K562 (cell line): ENCODE measurements around the gene CD163.

Experiments
- EZH2 ChIP-seq: IDR thresholded peaks from 2 replicates; pipeline ENCODE4 v1.6.1; 2012; ENCODE audit warnings: low read depth, mild to moderate bottlenecking, inconsistent platforms, low read length, borderline replicate concordance
- MYNN ChIP-seq, 2 experiments: sonication (generic); formaldehyde crosslinking in 1 of 2; IDR thresholded peaks; 2 replicates each; pipeline versions ENCODE4 v1.5.0 to v1.6.1; 2016 to 2020; ENCODE audit warnings: antibody characterized with exemption in 1 of 2, missing genetic modification reagents in 1 of 2
- NFE2L1 ChIP-seq: fragments of 450-650 bp; IDR thresholded peaks from 2 replicates; pipeline ENCODE4 v1.6.1; 2016; ENCODE audit warnings: missing genetic modification characterization, low read depth, mild to moderate bottlenecking, missing compliant biosample characterization, moderate library complexity, borderline replicate concordance
- NRF1 ChIP-seq, 2 experiments: fragments of 450-650 bp; IDR thresholded peaks in 1 of 2; conservative IDR thresholded peaks in 1 of 2; 2 replicates each; pipeline ENCODE4 v1.6.1; 2014; ENCODE audit warnings: mild to moderate bottlenecking in 2 of 2
- POLR2A ChIP-seq: fragments of 450-650 bp; conservative IDR thresholded peaks from 2 replicates; pipeline ENCODE4 v1.6.1; 2016
- YBX1 ChIP-seq: fragments of 450-650 bp; IDR thresholded peaks from 2 replicates; pipeline ENCODE4 v1.7.1; 2016; ENCODE audit warnings: mild to moderate bottlenecking
- YY1 ChIP-seq, 3 experiments: IDR thresholded peaks; 2 replicates each; pipeline ENCODE4 v1.6.1; 2011; ENCODE audit warnings: low read length in 2 of 3, mild to moderate bottlenecking in 2 of 3, moderate library complexity in 2 of 3, borderline replicate concordance in 1 of 3, control low read depth in 1 of 3, low read depth in 1 of 3; ENCODE audit not compliant: insufficient read depth in 3 of 3, insufficient replicate concordance in 2 of 3, control insufficient read depth in 1 of 3, insufficient read length in 1 of 3; ENCODE audit errors: extremely low read depth in 1 of 3
- TF ChIP-seq, protein P1 (sequence below), 3 experiments: IDR thresholded peaks in 2 of 3; conservative IDR thresholded peaks in 1 of 3; 2 replicates each; pipeline ENCODE4 v1.5.1; 2011 to 2012; ENCODE audit warnings: low read length in 3 of 3, mild to moderate bottlenecking in 3 of 3, control low read depth in 2 of 3, improper control_type of control experiment in 1 of 3, inconsistent platforms in 1 of 3, low read depth in 1 of 3, mixed read lengths in 1 of 3, moderate library complexity in 1 of 3; ENCODE audit not compliant: insufficient read depth in 2 of 3
- TF ChIP-seq, protein P2 (sequence below): IDR thresholded peaks from 2 replicates; pipeline ENCODE4 v1.6.1; 2011; ENCODE audit not compliant: insufficient read length; ENCODE audit errors: extremely low read depth

DNA sequence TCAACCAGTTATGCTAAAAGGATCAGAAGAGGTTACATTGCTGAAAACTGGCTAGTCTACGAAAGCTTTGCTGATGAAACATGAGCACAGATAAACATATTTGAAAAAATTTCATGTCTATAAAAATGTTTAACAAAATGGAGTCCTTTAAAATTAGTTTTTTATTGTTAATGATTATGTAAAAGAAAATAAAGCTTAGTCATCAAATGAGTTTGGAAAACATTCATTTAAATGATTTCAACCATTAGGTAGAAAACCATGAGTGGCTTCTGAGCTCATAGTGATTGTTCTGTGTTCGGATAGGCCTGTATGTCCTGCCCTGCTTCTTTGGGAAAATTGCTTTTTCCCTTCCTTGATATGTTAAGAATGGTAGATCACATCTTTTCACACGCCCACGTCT is 59.0 kb downstream of the CD163 start:
- no peak for TF ChIP-seq POLR2A
- TF ChIP-seq EZH2: no peak
- no peak for TF ChIP-seq NRF1 (conservative IDR thresholded peaks at IDR 0.05 in 1 of 2, IDR thresholded peaks at IDR 0.05 in 1 of 2)
- no peak for TF ChIP-seq YY1 (IDR thresholded peaks at IDR 0.05; ENCODE audit: borderline replicate concordance in 1 of 3, control insufficient read depth in 1 of 3, extremely low read depth in 1 of 3, insufficient read depth in 3 of 3, insufficient read length in 1 of 3, insufficient replicate concordance in 2 of 3, low read depth in 1 of 3, low read length in 2 of 3)
- TF ChIP-seq, protein P1, sequence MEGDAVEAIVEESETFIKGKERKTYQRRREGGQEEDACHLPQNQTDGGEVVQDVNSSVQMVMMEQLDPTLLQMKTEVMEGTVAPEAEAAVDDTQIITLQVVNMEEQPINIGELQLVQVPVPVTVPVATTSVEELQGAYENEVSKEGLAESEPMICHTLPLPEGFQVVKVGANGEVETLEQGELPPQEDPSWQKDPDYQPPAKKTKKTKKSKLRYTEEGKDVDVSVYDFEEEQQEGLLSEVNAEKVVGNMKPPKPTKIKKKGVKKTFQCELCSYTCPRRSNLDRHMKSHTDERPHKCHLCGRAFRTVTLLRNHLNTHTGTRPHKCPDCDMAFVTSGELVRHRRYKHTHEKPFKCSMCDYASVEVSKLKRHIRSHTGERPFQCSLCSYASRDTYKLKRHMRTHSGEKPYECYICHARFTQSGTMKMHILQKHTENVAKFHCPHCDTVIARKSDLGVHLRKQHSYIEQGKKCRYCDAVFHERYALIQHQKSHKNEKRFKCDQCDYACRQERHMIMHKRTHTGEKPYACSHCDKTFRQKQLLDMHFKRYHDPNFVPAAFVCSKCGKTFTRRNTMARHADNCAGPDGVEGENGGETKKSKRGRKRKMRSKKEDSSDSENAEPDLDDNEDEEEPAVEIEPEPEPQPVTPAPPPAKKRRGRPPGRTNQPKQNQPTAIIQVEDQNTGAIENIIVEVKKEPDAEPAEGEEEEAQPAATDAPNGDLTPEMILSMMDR (IDR thresholded peaks at IDR 0.05 in 2 of 3, conservative IDR thresholded peaks at IDR 0.05 in 1 of 3; ENCODE audit: insufficient read depth in 2 of 3, low read depth in 1 of 3, low read length in 3 of 3): no peak
- no peak for TF ChIP-seq NFE2L1 (tag)
- no peak for TF ChIP-seq MYNN (IDR thresholded peaks at IDR 0.05)
- no peak for TF ChIP-seq MYNN (CRISPR knock-in tag; IDR thresholded peaks at IDR 0.05)
- TF ChIP-seq YBX1: no peak
- TF ChIP-seq, protein P2, sequence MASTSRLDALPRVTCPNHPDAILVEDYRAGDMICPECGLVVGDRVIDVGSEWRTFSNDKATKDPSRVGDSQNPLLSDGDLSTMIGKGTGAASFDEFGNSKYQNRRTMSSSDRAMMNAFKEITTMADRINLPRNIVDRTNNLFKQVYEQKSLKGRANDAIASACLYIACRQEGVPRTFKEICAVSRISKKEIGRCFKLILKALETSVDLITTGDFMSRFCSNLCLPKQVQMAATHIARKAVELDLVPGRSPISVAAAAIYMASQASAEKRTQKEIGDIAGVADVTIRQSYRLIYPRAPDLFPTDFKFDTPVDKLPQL: no peak
